Stimulated activated effector memory CD8-positive, alpha-beta T cell treated with anti-CD3 and anti-CD28 coated beads, Interleukin-12 subunit alpha, Interleukin-12 subunit beta, amount 100 ng/mL, for 72 hours (primary cell): Measurements from ENCODE around the gene GP1BB.

Source experiments
- ATAC-seq: fragments of 150-1000 bp; cut with Tn5 transposase; 2 replicates; pipeline ENCODE4 v1.10.0; 2021
- DNase-seq, 2 donors: peaks; one replicate each; pipeline ENCODE4 v3.0.0; 2021 to 2022; ENCODE audit warnings: low spot score in 2 of 2
- H3K27ac Mint-ChIP-seq: one replicate; pipeline ENCODE4 v1.8.0; 2022; ENCODE audit warnings: mild to moderate bottlenecking, mixed read lengths
- H3K36me3 Mint-ChIP-seq: one replicate; pipeline ENCODE4 v1.8.0; 2022; ENCODE audit warnings: mild to moderate bottlenecking, mixed read lengths
- H3K4me1 Mint-ChIP-seq: one replicate; pipeline ENCODE4 v1.8.0; 2022; ENCODE audit warnings: mixed read lengths
- H3K4me3 Mint-ChIP-seq: one replicate; pipeline ENCODE4 v1.8.0; 2022; ENCODE audit warnings: mild to moderate bottlenecking, mixed read lengths
- H3K9me3 Mint-ChIP-seq: one replicate; pipeline ENCODE4 v1.8.0; 2022; ENCODE audit warnings: mixed read lengths

Gene GP1BB

GRCh38 chr22:19737846-19738663 lies 14.7 kb downstream of the GP1BB start:
- Mint-ChIP-seq H3K36me3 (no peaks in the 10 kb centered on the region), H3K4me1 (no peaks in the 10 kb centered on the region), H3K4me3 (no peak overlapping the region), H3K27ac (no peak overlapping the region), H3K9me3 (no peaks in the 10 kb centered on the region)
- ATAC-seq (no peak), DNase-seq (no peak)

GRCh38 chr22:19738664-19739447 lies 15.5 kb downstream of the GP1BB start:
- Mint-ChIP-seq H3K27ac (no peak overlapping the region), H3K36me3 (no peaks in the 10 kb centered on the region), H3K4me1 (no peaks in the 10 kb centered on the region), H3K4me3 (no peak overlapping the region), H3K9me3 (no peaks in the 10 kb centered on the region)
- no peak for ATAC-seq
- DNase-seq = no peak

GRCh38 chr22:19739448-19739895 lies 16.1 kb downstream of the GP1BB start:
- H3K9me3 Mint-ChIP-seq = no peaks in the 10 kb centered on the region
- no peaks in the 10 kb centered on the region for H3K36me3 Mint-ChIP-seq
- no peak overlapping the region for H3K4me3 Mint-ChIP-seq
- ATAC-seq (no peak), DNase-seq (no peak)
- H3K27ac Mint-ChIP-seq = no peak overlapping the region
- H3K4me1 Mint-ChIP-seq = no peaks in the 10 kb centered on the region

GRCh38 chr22:19739911-19740449 lies 16.6 kb downstream of the GP1BB start:
- H3K4me3 Mint-ChIP-seq = no peak overlapping the region
- H3K36me3 Mint-ChIP-seq = no peaks in the 10 kb centered on the region
- H3K4me1 Mint-ChIP-seq = no peaks in the 10 kb centered on the region
- ATAC-seq (no peak), DNase-seq (no peak)
- H3K27ac Mint-ChIP-seq = no peak overlapping the region
- no peaks in the 10 kb centered on the region for H3K9me3 Mint-ChIP-seq

GRCh38 chr22:19740586-19740985 lies 17.2 kb downstream of the GP1BB start:
- ATAC-seq = no peak
- no peak overlapping the region for H3K4me3 Mint-ChIP-seq

GRCh38 chr22:19741053-19741452 lies 17.7 kb downstream of the GP1BB start:
- no peak for DNase-seq
- Mint-ChIP-seq H3K4me3 (no peak overlapping the region), H3K27ac (peak overlapping the region; percentile 20), H3K9me3 (no peaks in the 10 kb centered on the region), H3K36me3 (no peaks in the 10 kb centered on the region), H3K4me1 (no peaks in the 10 kb centered on the region)
- no peak for ATAC-seq

More at GRCh38 chr22:19740586-19740985, 17.2 kb downstream of the GP1BB start:
- Mint-ChIP-seq H3K4me1 (no peaks in the 10 kb centered on the region), H3K9me3 (no peaks in the 10 kb centered on the region), H3K36me3 (no peaks in the 10 kb centered on the region), H3K27ac (no peak overlapping the region)
- DNase-seq = no peak

GRCh38 chr22:19742160-19743066 lies 19.1 kb downstream of the GP1BB start:
- Mint-ChIP-seq H3K4me1 (no peaks in the 10 kb centered on the region), H3K9me3 (no peaks in the 10 kb centered on the region), H3K4me3 (no peak overlapping the region), H3K36me3 (no peaks in the 10 kb centered on the region), H3K27ac (no peak overlapping the region)
- ATAC-seq (no peak), DNase-seq (no peak)

- Mint-ChIP-seq H3K27ac (no peak overlapping the region), H3K4me3 (no peak overlapping the region), H3K9me3 (no peaks in the 10 kb centered on the region), H3K4me1 (no peaks in the 10 kb centered on the region), H3K36me3 (no peaks in the 10 kb centered on the region)
- ATAC-seq (no peak), DNase-seq (no peak)
Measured at GRCh38 chr22:19743081-19743480, 19.7 kb downstream of the GP1BB start.

- Mint-ChIP-seq H3K9me3 (no peaks in the 10 kb centered on the region), H3K4me1 (no peaks in the 10 kb centered on the region), H3K27ac (no peak overlapping the region), H3K36me3 (no peaks in the 10 kb centered on the region), H3K4me3 (no peak overlapping the region)
- ATAC-seq (no peak), DNase-seq (no peak)
Measured at GRCh38 chr22:19743651-19744050, 20.3 kb downstream of the GP1BB start.

- Mint-ChIP-seq H3K36me3 (no peaks in the 10 kb centered on the region), H3K4me3 (no peak overlapping the region), H3K27ac (peak overlapping the region; percentile 43), H3K4me1 (no peaks in the 10 kb centered on the region), H3K9me3 (no peaks in the 10 kb centered on the region)
- DNase-seq (no peak), ATAC-seq (no peak)
Measured at GRCh38 chr22:19744350-19745006, 21.1 kb downstream of the GP1BB start.

GRCh38 chr22:19745155-19746101 lies 22.1 kb downstream of the GP1BB start:
- H3K27ac Mint-ChIP-seq = peak overlapping the region; percentile 43
- DNase-seq (no peak), ATAC-seq (no peak)
- H3K4me1 Mint-ChIP-seq = no peaks in the 10 kb centered on the region
- H3K9me3 Mint-ChIP-seq = no peaks in the 10 kb centered on the region
- no peak overlapping the region for H3K4me3 Mint-ChIP-seq
- no peaks in the 10 kb centered on the region for H3K36me3 Mint-ChIP-seq

- Mint-ChIP-seq H3K27ac (no peak overlapping the region), H3K4me3 (no peak overlapping the region), H3K4me1 (no peaks in the 10 kb centered on the region), H3K9me3 (no peaks in the 10 kb centered on the region), H3K36me3 (no peaks in the 10 kb centered on the region)
- ATAC-seq (no peak), DNase-seq (no peak)
Measured at GRCh38 chr22:19746726-19747125, 23.4 kb downstream of the GP1BB start.

- ATAC-seq (no peak), DNase-seq (no peak)
- Mint-ChIP-seq H3K4me1 (no peaks in the 10 kb centered on the region), H3K36me3 (no peaks in the 10 kb centered on the region), H3K9me3 (no peaks in the 10 kb centered on the region), H3K4me3 (no peak overlapping the region), H3K27ac (no peak overlapping the region)
Measured at GRCh38 chr22:19747551-19747950, 24.2 kb downstream of the GP1BB start.

- no peak for ATAC-seq
- H3K36me3 Mint-ChIP-seq = no peaks in the 10 kb centered on the region
- H3K9me3 Mint-ChIP-seq = no peaks in the 10 kb centered on the region
- H3K27ac Mint-ChIP-seq = no peak overlapping the region
- no peaks in the 10 kb centered on the region for H3K4me1 Mint-ChIP-seq
- no peak overlapping the region for H3K4me3 Mint-ChIP-seq
- DNase-seq = no peak
Measured at GRCh38 chr22:19748139-19748538, 24.8 kb downstream of the GP1BB start.
